ENCODE measurements around the gene NPLOC4.

The NPLOC4 gene

GRCh38 chr17:81524039-81524864 lies 112.7 kb downstream of the NPLOC4 start:
- H3K4me3 ChIP-seq (ENCODE audit: low read length, poor library complexity, severe bottlenecking): no peak overlapping the region
- H3K9ac ChIP-seq (ENCODE audit: low read depth, low read length, poor library complexity, severe bottlenecking): no peak overlapping the region
- peaks cover 5% of the 10 kb centered on the region; the same call in 1 of the 2 replicates for H3F3A ChIP-seq (ENCODE audit: low read depth)
- H3K27me3 ChIP-seq (ENCODE audit: insufficient read depth, low read length, poor library complexity, severe bottlenecking): no peaks in the 10 kb centered on the region
- no peaks in the 10 kb centered on the region for H3K36me3 ChIP-seq (ENCODE audit: insufficient read depth, low read length)
- H3K9me3 ChIP-seq (ENCODE audit: insufficient read depth, low read depth, low read length): no peaks in the 10 kb centered on the region
- TF ChIP-seq CTCF (conservative IDR thresholded peaks at IDR 0.05; ENCODE audit: low read length) (no peak), EZH2phosphoT487 (IDR thresholded peaks at IDR 0.05; ENCODE audit: borderline replicate concordance) (no peak)
- peaks cover 7% of the 10 kb centered on the region for H3K4me1 ChIP-seq (ENCODE audit: insufficient read depth, low read length, poor library complexity, severe bottlenecking)
- H4K20me1 ChIP-seq (ENCODE audit: insufficient read depth, low read length, poor library complexity, severe bottlenecking): no peaks in the 10 kb centered on the region
- H3K4me2 ChIP-seq (ENCODE audit: low read depth, low read length, poor library complexity, severe bottlenecking): no peak overlapping the region
- no peak overlapping the region for H2AFZ ChIP-seq (ENCODE audit: low read length)
- H3K79me2 ChIP-seq (ENCODE audit: insufficient read depth, low read length): no peaks in the 10 kb centered on the region
- no peaks in the 10 kb centered on the region for H3K9me2 ChIP-seq (replicated peaks; ENCODE audit: low read depth, low read length)

- no peaks in the 10 kb centered on the region for H3K27me3 ChIP-seq (ENCODE audit: insufficient read depth, low read length, poor library complexity, severe bottlenecking)
- no peak overlapping the region for H3K9ac ChIP-seq (ENCODE audit: low read depth, low read length, poor library complexity, severe bottlenecking)
- peaks cover 11% of the 10 kb centered on the region for H3K4me1 ChIP-seq (ENCODE audit: insufficient read depth, low read length, poor library complexity, severe bottlenecking)
- H3F3A ChIP-seq (ENCODE audit: low read depth): peaks cover 5% of the 10 kb centered on the region; the same call in 1 of the 2 replicates
- no peaks in the 10 kb centered on the region for H4K20me1 ChIP-seq (ENCODE audit: insufficient read depth, low read length, poor library complexity, severe bottlenecking)
- H3K9me3 ChIP-seq (ENCODE audit: insufficient read depth, low read depth, low read length): no peaks in the 10 kb centered on the region
- no peak overlapping the region for H2AFZ ChIP-seq (ENCODE audit: low read length)
- H3K79me2 ChIP-seq (ENCODE audit: insufficient read depth, low read length): no peaks in the 10 kb centered on the region
- no peak overlapping the region for H3K4me2 ChIP-seq (ENCODE audit: low read depth, low read length, poor library complexity, severe bottlenecking)
- no peaks in the 10 kb centered on the region for H3K36me3 ChIP-seq (ENCODE audit: insufficient read depth, low read length)
- no peak; the same call in 1 of the 2 replicates for TF ChIP-seq CTCF (conservative IDR thresholded peaks at IDR 0.05; ENCODE audit: low read length)
- no peak for TF ChIP-seq EZH2phosphoT487 (IDR thresholded peaks at IDR 0.05; ENCODE audit: borderline replicate concordance)
- H3K9me2 ChIP-seq (replicated peaks; ENCODE audit: low read depth, low read length): no peaks in the 10 kb centered on the region
- no peak overlapping the region for H3K4me3 ChIP-seq (ENCODE audit: low read length, poor library complexity, severe bottlenecking)
Observed at GRCh38 chr17:81523402-81524038, 113.4 kb downstream of the NPLOC4 start.

DNA sequence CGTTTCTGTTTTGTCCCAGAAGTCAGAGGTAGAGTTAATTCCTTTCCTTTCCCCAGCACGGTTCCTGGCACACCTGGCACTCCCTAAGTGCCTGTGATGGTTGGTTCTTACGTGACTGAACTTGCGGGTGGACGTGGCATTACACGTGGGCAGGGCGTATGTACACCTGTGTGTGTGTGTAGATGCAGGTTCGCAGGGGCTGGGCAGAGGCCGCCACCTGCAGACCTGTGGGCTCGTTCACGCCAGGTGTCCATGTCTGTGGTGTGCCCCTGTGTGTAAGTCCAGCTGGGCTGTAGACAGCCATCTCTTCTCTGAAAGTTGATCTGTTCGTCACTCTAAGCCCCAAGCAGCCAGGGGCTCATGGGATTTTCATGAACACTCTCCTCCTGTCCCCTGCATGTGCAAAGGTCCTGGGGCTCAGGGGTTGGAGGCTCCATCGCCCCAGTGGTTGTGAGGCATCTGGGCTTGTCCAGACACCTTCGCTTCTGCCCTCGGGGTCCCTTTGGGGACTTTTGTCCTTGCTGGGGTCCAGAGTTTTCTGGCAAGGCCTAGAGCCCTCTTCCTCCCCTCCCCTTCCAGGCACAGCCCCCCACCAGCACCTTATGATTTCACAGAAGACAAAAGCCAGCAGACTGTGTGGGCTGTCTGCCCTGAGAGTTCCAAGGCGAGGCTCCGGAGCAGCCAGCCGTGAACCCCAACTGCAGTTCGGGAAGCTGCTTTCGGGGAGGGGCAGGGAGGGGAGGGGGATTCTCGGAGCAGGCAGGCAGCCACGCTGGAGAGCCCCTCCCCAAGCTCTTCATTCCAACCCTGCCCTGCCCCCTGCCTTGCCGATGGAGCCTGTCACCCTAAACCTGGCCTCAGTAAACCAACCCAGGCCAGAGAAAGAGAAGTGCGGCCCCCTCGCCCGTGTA lies 114.2 kb downstream of the NPLOC4 start:
- Histone ChIP-seq H3K9me2 (replicated peaks; ENCODE audit: low read depth, low read length) (no peaks in the 10 kb centered on the region), H3K27me3 (ENCODE audit: insufficient read depth, low read length, poor library complexity, severe bottlenecking) (no peaks in the 10 kb centered on the region), H3F3A (ENCODE audit: low read depth) (peaks cover 5% of the 10 kb centered on the region; the same call in 1 of the 2 replicates), H3K9ac (ENCODE audit: low read depth, low read length, poor library complexity, severe bottlenecking) (no peak overlapping the region), H3K79me2 (ENCODE audit: insufficient read depth, low read length) (peaks cover 5% of the 10 kb centered on the region; the same call in 1 of the 2 replicates), H3K4me2 (ENCODE audit: low read depth, low read length, poor library complexity, severe bottlenecking) (no peak overlapping the region), H3K4me3 (ENCODE audit: low read length, poor library complexity, severe bottlenecking) (no peak overlapping the region), H2AFZ (ENCODE audit: low read length) (no peak overlapping the region), H4K20me1 (ENCODE audit: insufficient read depth, low read length, poor library complexity, severe bottlenecking) (peaks cover 4% of the 10 kb centered on the region), H3K4me1 (ENCODE audit: insufficient read depth, low read length, poor library complexity, severe bottlenecking) (peaks cover 19% of the 10 kb centered on the region), H3K36me3 (ENCODE audit: insufficient read depth, low read length) (no peaks in the 10 kb centered on the region), H3K9me3 (ENCODE audit: insufficient read depth, low read depth, low read length) (no peaks in the 10 kb centered on the region)
- TF ChIP-seq EZH2phosphoT487 (IDR thresholded peaks at IDR 0.05; ENCODE audit: borderline replicate concordance): no peak
- 0 out of 2 replicates have a peak, but pooled peaks have one; percentile 15 for TF ChIP-seq CTCF (conservative IDR thresholded peaks at IDR 0.05; ENCODE audit: low read length)

Data from Loucy (cell line).